ENCODE data around the gene MYOZ3. TPM values are rescaled to one million over a fixed set of nuclear protein-coding genes. Genes with fewer than 3 reads are reported as not detected.

Gene MYOZ3
- total RNA-seq (2014; rRNA removed; shearing (Covaris generic)) = 8.1 and 12.9 TPM in 2 replicates

GRCh38 chr5:150661086-150661485, at the start of gene MYOZ3:
MYOZ3 (plus strand) TSS chr5:150661251; CDS start chr5:150662942, 1,691 bp downstream.
- peak; percentile 40 for DNase-seq
- H3K36me3 ChIP-seq (replicated peaks; ENCODE audit: control insufficient read depth, insufficient read depth, low read length) = no peaks in the 10 kb centered on the region
- peaks cover 4% of the 10 kb centered on the region for H3K27me3 ChIP-seq (ENCODE audit: control insufficient read depth, insufficient read depth, low read length)
- no peak within 1 kb of the TSS for H3K4me3 ChIP-seq (ENCODE audit: insufficient read depth, low read depth, low read length)

- no peak for DNase-seq
- H3K36me3 ChIP-seq (replicated peaks; ENCODE audit: control insufficient read depth, insufficient read depth, low read length) = no peaks in the 10 kb centered on the region
- H3K27me3 ChIP-seq (ENCODE audit: control insufficient read depth, insufficient read depth, low read length) = no peaks in the 10 kb centered on the region
- H3K4me3 ChIP-seq (ENCODE audit: insufficient read depth, low read depth, low read length) = no peak overlapping the region
Measured at GRCh38 chr5:150612405-150612804, 48.6 kb upstream of the MYOZ3 start.

- H3K4me3 ChIP-seq (ENCODE audit: insufficient read depth, low read depth, low read length) = no peak overlapping the region
- DNase-seq = no peak
Measured at GRCh38 chr5:150612905-150613670, 48.0 kb upstream of the MYOZ3 start.

GRCh38 chr5:150613991-150614660, 46.9 kb upstream of the MYOZ3 start:
- DNase-seq = peak; percentile 89
- Histone ChIP-seq H3K27me3 (ENCODE audit: control insufficient read depth, insufficient read depth, low read length) (no peaks in the 10 kb centered on the region), H3K4me3 (ENCODE audit: insufficient read depth, low read depth, low read length) (no peak overlapping the region), H3K36me3 (replicated peaks; ENCODE audit: control insufficient read depth, insufficient read depth, low read length) (no peaks in the 10 kb centered on the region)

More at GRCh38 chr5:150612905-150613670, 48.0 kb upstream of the MYOZ3 start:
- Histone ChIP-seq H3K27me3 (ENCODE audit: control insufficient read depth, insufficient read depth, low read length) (no peaks in the 10 kb centered on the region), H3K36me3 (replicated peaks; ENCODE audit: control insufficient read depth, insufficient read depth, low read length) (no peaks in the 10 kb centered on the region)

- no peak for DNase-seq
- no peak overlapping the region for H3K4me3 ChIP-seq (ENCODE audit: insufficient read depth, low read depth, low read length)
- no peaks in the 10 kb centered on the region for H3K36me3 ChIP-seq (replicated peaks; ENCODE audit: control insufficient read depth, insufficient read depth, low read length)
- H3K27me3 ChIP-seq (ENCODE audit: control insufficient read depth, insufficient read depth, low read length) = no peaks in the 10 kb centered on the region
Measured at GRCh38 chr5:150614661-150615060, 46.4 kb upstream of the MYOZ3 start.

- DNase-seq = peak; percentile 74
- H3K36me3 ChIP-seq (replicated peaks; ENCODE audit: control insufficient read depth, insufficient read depth, low read length) = no peaks in the 10 kb centered on the region
- no peak overlapping the region for H3K4me3 ChIP-seq (ENCODE audit: insufficient read depth, low read depth, low read length)
Measured at GRCh38 chr5:150615141-150615699, 45.8 kb upstream of the MYOZ3 start.

GRCh38 chr5:150616024-150616470, 45.0 kb upstream of the MYOZ3 start:
- Histone ChIP-seq H3K4me3 (ENCODE audit: insufficient read depth, low read depth, low read length) (no peak overlapping the region), H3K27me3 (ENCODE audit: control insufficient read depth, insufficient read depth, low read length) (no peaks in the 10 kb centered on the region), H3K36me3 (replicated peaks; ENCODE audit: control insufficient read depth, insufficient read depth, low read length) (no peaks in the 10 kb centered on the region)
- DNase-seq = no peak

More at GRCh38 chr5:150615141-150615699, 45.8 kb upstream of the MYOZ3 start:
- H3K27me3 ChIP-seq (ENCODE audit: control insufficient read depth, insufficient read depth, low read length) = no peaks in the 10 kb centered on the region

- DNase-seq = no peak
- no peak overlapping the region for H3K4me3 ChIP-seq (ENCODE audit: insufficient read depth, low read depth, low read length)
- H3K27me3 ChIP-seq (ENCODE audit: control insufficient read depth, insufficient read depth, low read length) = no peaks in the 10 kb centered on the region
- no peaks in the 10 kb centered on the region for H3K36me3 ChIP-seq (replicated peaks; ENCODE audit: control insufficient read depth, insufficient read depth, low read length)
Measured at GRCh38 chr5:150616506-150616905, 44.5 kb upstream of the MYOZ3 start.

GRCh38 chr5:150618163-150618562, 42.9 kb upstream of the MYOZ3 start:
- DNase-seq = no peak
- H3K36me3 ChIP-seq (replicated peaks; ENCODE audit: control insufficient read depth, insufficient read depth, low read length) = no peaks in the 10 kb centered on the region
- H3K4me3 ChIP-seq (ENCODE audit: insufficient read depth, low read depth, low read length) = no peak overlapping the region
- H3K27me3 ChIP-seq (ENCODE audit: control insufficient read depth, insufficient read depth, low read length) = no peaks in the 10 kb centered on the region

- H3K4me3 ChIP-seq (ENCODE audit: insufficient read depth, low read depth, low read length) = no peak overlapping the region
- no peaks in the 10 kb centered on the region for H3K36me3 ChIP-seq (replicated peaks; ENCODE audit: control insufficient read depth, insufficient read depth, low read length)
- DNase-seq = no peak
- peaks cover 3% of the 10 kb centered on the region for H3K27me3 ChIP-seq (ENCODE audit: control insufficient read depth, insufficient read depth, low read length)
Measured at GRCh38 chr5:150618588-150619281, 42.3 kb upstream of the MYOZ3 start.

GRCh38 chr5:150619359-150620230, 41.5 kb upstream of the MYOZ3 start:
- H3K4me3 ChIP-seq (ENCODE audit: insufficient read depth, low read depth, low read length) = no peak overlapping the region
- no peaks in the 10 kb centered on the region for H3K36me3 ChIP-seq (replicated peaks; ENCODE audit: control insufficient read depth, insufficient read depth, low read length)
- no peak for DNase-seq
- peaks cover 8% of the 10 kb centered on the region for H3K27me3 ChIP-seq (ENCODE audit: control insufficient read depth, insufficient read depth, low read length)

- no peak for DNase-seq
- peaks cover 18% of the 10 kb centered on the region for H3K27me3 ChIP-seq (ENCODE audit: control insufficient read depth, insufficient read depth, low read length)
- H3K4me3 ChIP-seq (ENCODE audit: insufficient read depth, low read depth, low read length) = no peak overlapping the region
- no peaks in the 10 kb centered on the region for H3K36me3 ChIP-seq (replicated peaks; ENCODE audit: control insufficient read depth, insufficient read depth, low read length)
Measured at GRCh38 chr5:150621301-150621700, 39.8 kb upstream of the MYOZ3 start.

- peaks cover 18% of the 10 kb centered on the region for H3K27me3 ChIP-seq (ENCODE audit: control insufficient read depth, insufficient read depth, low read length)
- no peak for DNase-seq
- no peak overlapping the region for H3K4me3 ChIP-seq (ENCODE audit: insufficient read depth, low read depth, low read length)
- H3K36me3 ChIP-seq (replicated peaks; ENCODE audit: control insufficient read depth, insufficient read depth, low read length) = no peaks in the 10 kb centered on the region
Measured at GRCh38 chr5:150622157-150622556, 38.9 kb upstream of the MYOZ3 start.

All from H7 (cell line).